Measurements from ENCODE around the gene CDC42SE2.
"Not testable (repeated sequence)": the region's sequence is repeated elsewhere in the genome, so short reads cannot be mapped to it uniquely, and the experiment has no call there.

CDC42SE2 gene

DNA sequence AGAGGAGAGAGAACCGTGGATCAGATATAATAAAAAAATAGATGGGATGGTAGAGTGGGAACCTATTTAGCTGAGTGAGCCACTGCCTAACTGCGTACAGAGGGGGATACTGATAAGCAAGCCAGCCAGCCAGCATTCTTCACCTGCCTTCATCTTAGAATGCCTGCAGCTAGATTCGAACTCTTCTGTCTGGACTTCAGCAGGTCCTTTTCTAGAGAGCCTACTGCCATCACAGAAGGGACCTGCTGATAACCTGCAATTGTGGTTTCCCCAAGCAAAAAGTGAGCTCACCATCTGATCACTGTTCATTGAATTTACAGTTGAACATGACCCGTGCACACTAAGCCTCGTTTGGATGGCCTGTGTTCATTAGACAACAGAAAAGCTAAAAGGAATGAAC, 109.4 kb downstream of the CDC42SE2 start:
- no peak for DNase-seq

DNA sequence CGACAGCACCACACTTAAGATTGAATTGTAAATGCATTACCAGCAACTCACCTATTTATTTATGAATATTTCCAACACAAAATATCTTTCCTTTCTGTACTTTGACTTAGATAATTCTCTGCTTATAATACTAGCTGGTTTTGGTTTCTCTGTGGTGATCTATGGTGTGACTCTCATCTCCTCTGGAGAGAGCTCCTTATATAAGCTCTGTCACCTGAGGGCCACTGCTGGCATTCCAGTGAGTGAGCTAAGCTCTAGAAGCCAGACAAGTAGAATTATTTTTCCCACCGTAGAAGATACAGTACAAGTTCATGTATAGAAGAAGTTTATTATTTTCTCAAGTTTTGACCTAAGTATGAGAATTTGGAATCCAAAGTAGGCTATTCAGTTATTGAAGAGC, 111.5 kb downstream of the CDC42SE2 start:
- DNase-seq = no peak

DNA sequence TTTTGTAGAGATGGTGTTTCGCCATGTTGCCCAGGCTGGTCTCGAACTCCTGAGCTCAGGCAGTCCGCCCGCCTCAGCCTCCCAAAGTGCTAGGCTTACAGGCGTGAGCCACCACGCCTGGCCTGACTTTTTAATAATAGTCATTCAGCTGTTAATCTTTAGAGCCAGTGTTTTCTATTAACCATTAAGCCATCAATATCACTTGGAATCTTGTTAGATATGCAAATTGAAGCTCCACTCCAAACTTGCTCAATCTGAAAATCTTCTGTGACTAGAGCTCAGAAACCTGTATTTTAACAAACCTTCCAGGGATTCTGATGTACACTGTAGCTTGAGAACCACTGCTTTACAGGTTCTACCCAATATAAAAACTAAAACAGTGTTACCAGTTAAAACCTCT, 113.5 kb downstream of the CDC42SE2 start:
- no peak for DNase-seq

DNA sequence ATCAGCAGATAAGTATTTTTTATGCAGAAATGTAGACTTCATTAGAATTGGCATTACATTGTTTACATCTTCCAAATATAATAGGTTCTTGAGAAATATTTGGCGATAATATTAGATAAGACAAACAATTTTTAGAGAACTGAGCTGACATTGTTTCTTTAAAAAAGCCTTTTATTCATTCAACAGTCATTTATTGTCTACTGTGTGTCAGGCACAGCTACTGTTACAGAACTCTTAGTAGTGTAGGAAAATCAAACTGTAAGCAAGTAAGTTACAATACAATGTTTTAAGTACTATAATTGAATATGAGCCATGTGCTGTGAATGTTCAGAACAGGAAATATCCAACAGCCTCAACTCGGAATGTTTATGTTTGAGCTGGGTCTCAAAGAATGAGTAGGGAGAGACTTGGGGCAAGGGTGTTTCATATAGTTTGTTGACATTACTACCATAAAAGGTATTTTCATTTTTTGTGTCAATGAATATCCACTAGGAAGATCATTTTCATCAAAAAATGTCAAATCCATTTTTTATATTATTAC, 114.0 kb downstream of the CDC42SE2 start:
- no peak for DNase-seq

DNA sequence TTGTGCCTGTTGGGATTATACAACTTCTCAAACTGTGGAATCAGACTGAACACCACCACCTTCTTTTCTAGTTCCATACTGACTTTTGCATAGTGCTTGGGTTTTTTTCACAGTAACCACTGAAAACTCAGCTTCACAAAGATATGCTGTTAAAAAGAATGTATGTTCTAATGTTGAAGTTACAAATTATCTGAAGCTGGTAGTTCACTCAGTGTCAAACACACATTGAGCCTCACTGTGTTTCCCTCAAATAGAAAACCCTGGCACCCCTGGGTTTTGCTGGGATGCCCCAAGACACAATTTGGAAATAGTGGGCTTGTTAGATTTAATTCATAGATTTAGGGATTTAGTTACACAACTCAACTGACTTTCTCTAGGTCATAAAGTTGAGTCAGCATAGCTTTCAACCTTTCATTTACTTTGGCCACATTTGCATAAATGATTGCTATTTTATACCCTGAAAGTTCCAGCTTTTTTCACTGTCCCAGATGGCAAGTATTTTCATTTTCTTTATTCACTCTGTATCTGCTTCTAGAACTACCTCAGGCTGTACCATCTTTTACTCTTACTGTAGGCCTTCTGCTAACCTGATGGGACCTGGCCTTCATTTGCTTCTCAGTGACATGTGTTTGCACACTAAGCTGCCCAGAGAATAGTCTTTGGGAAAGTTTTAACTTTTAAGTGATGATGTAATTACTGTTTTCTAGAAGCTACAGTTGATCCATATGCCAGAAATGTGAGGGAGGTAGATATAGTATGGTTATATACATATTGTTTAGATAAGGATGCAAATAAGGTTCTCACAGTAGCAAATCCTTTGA, 115.1 kb downstream of the CDC42SE2 start:
- no peak for DNase-seq

DNA sequence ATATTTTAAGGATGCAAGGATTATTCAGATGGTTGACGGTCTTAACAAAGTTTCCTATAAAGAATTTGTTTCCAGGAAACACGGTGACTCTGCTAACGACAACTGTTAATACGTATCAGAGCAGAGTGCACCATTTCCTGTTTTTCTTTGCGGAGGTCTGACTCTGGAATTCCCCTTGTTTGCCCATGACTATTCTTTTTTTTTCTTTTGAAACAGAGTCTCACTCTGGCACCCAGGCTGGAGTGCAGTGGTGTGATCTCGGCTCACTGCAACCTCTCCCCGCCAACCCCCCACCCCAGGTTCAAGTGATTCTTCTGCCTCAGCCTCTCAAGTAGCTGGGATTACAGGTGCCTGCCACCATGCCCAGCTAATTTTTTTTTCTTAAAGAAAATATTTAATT, 115.9 kb downstream of the CDC42SE2 start:
- DNase-seq = no peak

DNA sequence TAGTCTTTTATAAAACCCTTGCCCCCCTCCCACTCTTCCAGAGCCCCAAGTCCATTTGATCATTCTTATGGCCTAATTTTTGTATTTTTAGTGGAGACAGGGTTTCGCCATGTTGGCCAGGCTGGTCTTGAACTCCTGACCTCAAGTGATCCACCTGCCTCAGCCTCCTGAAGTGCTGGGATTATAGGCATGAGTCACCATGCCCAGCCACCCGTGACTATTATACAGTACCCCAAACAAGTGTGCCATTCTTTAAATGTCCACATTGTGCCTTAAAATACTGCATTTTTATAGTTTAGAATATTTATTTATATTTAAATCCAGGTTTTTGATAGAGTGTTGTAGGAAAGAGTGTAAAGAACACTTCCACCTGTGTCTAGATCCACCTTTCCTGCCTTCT, 116.4 kb downstream of the CDC42SE2 start:
- not testable (repeated sequence) for DNase-seq

DNA sequence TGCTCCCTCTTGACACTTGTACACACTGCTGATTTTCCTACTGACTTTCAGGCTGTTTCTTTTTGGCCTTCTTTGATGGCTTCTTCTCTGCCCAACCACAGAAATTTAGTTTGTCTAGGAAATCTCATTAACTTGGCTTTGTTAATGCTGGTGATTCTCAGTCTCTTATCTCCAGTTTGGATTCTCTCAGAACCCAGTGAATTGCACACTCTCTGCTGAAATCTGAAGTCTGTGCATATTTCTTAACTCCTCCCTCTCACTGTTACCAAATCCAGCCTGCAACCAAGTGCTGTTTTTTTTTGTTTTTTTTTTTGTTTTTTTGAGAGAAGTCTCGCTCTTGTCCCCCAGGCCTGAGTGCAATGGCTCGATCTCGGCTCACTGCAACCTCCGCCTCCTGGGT, 117.2 kb downstream of the CDC42SE2 start:
- DNase-seq = no peak

DNA sequence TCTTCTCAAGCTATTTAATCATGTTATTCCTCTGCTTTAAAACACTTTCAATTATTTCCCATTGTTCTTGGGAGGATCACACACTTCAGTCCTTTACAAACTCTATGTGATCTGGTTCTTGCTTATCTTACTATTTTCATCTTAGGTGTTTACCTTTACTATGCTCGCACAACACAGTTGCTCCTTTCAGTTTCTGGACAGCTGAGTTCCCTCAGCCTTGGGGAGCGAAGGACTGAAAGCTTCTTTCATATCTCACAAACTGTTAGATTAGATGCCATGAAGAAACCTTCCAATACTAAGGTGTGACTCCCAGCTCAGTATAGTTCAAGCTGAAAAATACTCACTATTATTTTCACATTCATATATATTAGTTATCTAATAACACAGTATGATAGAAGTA, 117.9 kb downstream of the CDC42SE2 start:
- no peak for DNase-seq

DNA sequence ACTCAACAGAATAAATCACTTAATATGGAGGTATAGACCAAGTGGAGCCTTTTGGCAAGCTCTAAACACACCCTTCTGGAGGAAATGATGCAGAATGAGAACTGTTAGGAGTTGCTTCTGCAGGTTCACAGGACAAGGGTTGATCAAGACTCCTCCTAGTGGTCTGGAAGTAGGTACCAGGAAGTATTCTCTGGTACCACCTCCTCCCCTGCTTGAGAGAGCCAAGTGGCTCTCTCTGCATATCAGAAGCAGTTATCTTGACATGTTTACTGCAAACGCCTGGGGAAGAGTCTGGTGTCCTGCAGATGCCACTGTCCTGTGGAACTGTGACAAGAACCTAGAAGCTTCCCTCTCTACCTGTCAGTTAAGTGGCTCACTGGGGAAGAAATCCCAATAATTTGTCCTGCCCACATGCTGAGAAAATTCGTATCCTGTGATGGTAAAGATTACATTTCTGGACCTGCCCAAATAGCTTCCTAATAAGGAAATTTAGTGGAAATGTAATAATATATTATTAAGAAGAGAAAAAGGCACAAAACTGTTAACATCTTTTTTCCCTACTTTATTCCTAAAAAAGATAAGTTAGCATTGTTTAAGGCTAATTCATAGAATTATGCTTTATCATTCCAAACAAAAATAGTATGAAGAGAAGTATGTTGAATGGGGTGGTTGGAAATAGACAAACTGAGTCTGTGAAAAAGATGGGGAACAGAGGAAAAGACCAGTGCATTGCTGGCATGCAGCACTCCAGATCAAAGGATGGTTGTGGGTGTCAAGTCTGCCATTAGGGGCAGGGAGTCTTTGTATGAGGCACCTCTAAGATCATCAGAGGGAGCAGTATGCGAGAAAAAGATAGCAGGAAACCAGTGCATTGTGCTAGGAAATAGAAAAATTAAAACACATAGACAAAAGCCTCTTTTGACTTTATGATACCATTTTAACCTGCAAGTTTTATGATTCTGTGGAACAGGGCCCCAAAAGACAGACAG, 118.8 kb downstream of the CDC42SE2 start:
- DNase-seq = peak; percentile 10

DNA sequence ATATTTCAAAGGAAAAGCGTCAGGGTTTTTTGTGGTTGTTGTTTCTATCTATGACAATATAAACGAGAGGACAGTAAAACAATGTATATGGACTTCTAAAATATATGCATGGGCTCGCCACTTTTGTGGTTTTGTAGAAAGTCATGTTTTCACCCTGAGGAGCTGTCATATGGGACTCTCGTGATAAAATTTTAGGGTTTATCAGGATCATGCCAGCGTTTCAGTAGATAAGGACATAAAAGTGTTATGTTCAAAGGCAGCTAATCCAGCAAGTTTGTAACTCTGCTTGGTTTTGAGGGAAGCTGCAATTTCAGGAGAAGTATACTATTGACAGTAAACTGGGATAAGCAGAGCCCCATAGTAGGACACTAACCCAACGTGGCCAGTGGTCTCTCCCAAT, 120.3 kb downstream of the CDC42SE2 start:
- no peak for DNase-seq

DNA sequence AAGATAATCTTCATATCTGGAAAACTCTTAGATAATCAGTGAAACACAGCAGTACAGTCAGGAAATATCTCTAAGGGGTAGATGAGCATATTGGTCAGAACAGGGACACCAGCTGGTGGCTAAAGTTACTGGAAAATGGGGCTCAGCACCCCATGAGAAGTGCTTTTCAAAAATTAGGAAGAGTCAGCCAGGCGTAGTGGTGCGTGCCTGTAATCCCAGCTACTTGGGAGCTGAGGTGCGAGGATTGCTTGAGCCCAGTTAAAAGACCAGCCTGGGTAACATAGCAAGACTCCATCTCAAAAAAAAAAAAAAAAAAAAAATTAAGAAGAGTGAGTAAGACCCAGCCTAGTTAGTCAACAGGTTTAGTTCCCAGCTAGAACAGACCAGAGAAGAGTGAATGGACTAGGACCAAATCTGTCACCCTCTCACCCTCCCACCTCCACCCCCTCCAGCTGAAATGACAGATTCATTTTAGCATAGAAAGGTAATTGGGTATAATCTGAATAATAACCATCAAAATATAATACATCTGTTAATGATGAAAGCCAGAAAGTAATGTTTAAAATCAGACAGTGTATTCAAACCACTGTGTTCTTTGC, 120.9 kb downstream of the CDC42SE2 start:
- DNase-seq = no peak

DNA sequence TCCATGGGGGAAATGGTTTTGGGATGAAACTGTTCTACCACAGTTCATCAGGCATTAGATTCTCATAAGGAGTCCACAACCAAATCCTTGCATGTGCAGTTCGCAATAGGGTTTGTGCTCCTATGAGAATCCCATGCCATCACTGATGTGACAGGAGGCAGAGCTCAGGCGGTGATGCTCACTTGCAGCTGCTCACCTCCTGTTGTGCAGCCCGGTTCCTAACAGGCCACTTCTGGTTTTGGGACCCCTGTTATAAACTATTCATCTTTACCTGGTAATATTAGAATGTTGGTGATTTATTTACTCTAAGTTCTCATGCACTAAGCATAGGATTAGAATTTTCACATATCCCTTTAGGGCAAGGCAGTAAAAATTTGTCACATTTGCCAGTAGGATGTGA, 122.3 kb downstream of the CDC42SE2 start:
- DNase-seq = no peak

DNA sequence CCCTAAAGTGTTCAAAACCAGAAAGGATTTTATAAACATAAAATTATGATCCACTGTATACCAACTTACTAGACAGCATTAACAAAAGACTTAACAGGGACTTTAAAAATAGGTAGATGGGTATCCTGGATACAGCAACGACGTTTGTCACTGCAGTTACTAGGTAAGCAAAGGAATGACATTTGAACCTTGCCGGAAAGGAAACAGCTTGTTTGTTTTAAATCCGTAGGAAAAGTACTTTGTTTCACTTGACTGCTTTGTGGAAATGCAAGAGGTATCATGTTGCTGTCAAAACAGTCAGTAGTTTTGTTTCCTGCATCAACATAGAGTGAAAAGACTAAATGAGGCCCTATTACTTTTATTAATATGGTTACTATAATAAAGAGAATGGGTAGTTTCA, 122.9 kb downstream of the CDC42SE2 start:
- DNase-seq = no peak

DNA sequence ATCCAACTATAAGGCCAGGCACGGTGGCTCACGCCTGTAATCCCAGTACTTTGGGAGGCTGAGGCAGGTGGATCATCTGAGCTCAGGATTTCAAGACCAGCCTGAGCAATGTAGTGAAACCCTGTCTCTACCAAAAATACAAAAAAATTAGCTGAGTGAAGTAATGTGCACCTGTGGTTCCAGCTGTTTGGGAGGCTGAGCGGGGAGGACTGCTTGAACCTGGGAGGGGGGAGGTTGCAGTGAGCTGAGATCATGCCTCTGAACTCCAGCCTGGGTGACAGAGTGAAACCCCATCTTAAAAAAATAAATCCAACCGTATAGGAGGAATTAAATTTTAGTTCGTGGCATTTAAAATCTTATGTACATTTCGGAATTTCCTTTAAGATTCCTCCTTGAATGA, 123.4 kb downstream of the CDC42SE2 start:
- no peak for DNase-seq

DNA sequence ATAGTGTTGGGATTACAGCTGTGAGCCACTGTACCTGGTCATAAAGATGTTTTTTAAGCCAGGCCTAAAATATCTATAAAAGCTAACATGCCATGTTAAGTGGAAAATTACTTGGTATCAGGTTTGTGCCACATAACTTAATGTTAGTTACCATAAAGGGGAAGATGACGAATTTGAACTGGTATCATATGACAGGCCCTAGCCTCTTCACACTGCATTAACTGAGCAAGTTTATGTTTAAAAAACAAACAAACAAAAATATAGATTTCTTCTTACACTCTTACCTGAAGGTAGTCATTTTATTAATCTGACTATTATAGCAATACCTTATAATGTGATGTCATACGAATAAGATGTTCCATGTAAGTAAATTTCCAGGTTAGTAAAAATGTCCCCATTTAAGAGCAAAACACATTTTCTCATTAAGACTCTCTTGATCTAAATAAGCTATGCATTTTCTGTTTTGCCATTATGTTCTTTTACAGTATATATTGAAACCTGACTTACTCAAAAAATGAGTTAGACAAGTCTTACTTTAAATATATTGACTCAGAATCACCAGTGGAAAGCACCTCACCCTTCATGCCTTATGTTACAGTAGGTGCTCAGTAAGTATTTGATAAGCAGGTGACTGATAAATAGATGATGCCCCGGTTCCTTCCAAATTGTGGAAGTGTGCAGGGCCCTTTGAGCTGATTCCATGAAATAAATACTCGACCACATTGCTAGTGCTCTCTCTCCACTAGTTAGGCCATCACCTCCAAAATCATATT, 125.4 kb downstream of the CDC42SE2 start:
- DNase-seq = no peak

DNA sequence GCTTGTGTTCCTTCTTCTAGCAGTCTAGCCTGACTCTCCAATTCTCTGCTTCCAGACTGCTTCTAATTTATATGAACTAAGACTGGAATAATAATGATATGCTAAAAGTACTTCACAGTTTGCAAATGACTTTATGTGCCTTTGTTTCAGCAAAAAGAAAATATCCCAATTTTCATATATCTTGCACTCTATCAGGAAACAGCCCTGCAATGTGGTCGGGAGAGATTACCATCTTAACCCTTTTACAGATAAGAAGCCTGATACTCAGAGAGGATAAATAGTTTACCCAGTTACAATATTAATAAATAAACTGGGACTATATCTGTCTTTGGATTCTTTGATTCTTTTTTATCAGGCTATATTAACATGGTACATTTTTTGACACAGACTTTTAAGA, 126.0 kb downstream of the CDC42SE2 start:
- no peak for DNase-seq

DNA sequence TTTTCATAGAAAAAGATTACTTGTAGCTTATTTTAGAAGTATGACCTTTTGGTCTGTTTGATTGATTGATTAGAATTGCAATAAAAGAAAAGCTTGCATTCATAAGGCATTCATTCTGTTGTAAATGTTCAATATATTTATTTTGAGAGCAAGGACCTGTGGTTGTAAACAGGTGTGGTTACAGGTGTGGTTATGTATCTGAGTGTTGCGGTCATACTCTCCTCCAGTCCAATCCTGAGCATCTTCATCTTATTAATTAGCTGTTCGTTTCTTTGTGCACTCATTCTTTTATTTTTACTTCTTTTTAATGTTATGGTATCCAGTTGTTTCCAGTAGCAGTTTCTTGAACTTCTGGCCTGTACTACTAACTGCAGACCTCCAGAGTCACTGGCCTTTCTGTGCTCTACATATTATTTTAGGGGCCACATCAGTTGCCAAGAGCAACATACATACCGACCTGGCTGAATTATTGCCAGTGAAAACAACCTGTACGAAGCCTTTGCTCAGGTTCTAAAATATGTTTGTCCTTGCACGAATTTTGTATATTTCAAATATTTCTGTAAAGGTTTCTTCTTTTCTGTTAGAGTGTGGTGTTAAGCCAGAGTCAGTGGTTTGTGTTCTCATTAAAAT, 128.7 kb downstream of the CDC42SE2 start:
- DNase-seq = no peak

DNA sequence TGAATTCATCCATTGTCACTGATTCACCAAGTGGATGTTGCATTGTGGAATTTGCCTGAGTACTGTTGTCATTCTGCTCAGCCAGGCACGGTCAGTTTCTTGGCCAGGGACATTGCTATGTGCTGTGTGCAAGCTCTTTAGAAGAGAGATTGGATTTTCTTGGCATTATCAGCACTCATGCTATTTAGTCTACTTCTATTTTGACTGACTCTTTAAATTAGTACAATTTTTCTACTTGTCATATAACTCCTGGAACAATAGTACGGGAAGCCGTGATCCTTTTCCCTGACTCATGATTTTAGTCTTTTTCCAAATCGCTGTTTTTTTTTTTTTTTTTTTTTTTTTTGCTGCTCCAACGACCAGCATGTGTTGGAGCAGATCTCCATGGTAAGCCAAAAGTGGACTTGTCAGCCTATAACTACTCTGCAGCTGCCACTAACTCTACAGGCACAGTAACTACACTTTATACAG, 129.7 kb downstream of the CDC42SE2 start:
- no peak for DNase-seq

DNA sequence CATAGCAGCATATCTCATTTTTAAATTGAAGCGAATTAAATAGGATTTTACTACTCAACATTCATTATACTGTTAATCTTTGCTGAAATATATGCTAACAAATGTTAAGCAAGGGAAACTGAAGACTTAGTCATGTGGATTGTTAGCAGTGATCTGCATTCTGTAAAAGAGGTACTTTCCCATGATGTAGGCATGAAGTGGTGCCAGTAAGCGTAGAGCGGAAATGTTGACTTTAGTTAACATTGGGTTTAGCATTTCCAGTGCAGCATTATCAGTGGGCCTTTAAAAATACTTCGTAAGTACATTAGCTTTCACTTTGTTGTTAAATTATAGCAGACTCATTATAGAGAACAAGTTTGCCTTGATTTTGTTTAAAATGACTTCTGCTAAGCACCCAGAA, 130.3 kb downstream of the CDC42SE2 start:
- DNase-seq = no peak

DNA sequence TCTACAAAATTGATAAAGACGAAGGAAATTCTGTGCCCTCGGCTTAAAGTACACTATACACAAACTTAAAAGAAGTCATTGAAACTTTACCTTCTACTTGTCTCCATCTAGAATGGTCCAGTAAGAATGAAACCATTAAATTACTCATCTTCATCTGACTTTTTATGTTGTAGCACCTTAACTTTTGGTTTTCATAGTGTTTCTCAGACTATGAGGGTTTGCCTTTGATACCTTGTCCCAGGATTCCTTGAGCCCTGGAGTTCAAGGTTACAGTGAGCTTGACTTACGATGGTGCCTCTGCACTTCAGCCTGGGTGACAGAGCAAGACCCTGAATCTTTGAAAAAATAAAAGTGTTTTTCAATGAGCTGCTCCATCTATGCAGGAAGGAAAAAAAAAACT, 132.2 kb downstream of the CDC42SE2 start:
- DNase-seq = no peak
